ENCODE data around the gene FBP2. TPM values are rescaled to one million over a fixed set of nuclear protein-coding genes. Genes with fewer than 3 reads are reported as not detected.
"Not testable (repeated sequence)": the region's sequence is repeated elsewhere in the genome, so short reads cannot be mapped to it uniquely, and the experiment has no call there.

FBP2 gene
- total and polyA plus RNA-seq, 12 donors: 0.15 to 4.6 (median 0.37) TPM; not detected in 1

- DNase-seq: peak in 1 of 7 donors; percentile 16
- Histone ChIP-seq H3K27me3 (no peaks in the 10 kb centered on the region), H3K4me3 (no peak overlapping the region), H3K36me3 (replicated peaks in 1 of 2) (no peaks in the 10 kb centered on the region), H3K4me1 (replicated peaks in 1 of 2) (no peaks in the 10 kb centered on the region), H3K27ac (no peak overlapping the region), H3K9me3 (replicated peaks in 1 of 3) (no peaks in the 10 kb centered on the region)
- intact Hi-C loops (cut with DNase I): no loop called here
- WGBS, 4 donors: 52 to 71% (median 66%) methylated on average over 3 of the region's 3 CpGs
- TF ChIP-seq CTCF (IDR thresholded peaks at IDR 0.05) (no peak), POLR2A (IDR thresholded peaks at IDR 0.05) (no peak)
Measured at GRCh38 chr9:94568250-94568889, 25.3 kb downstream of the FBP2 start.

GRCh38 chr9:94567271-94567670 lies 26.4 kb downstream of the FBP2 start:
- no peak overlapping the region for H3K4me3 ChIP-seq
- TF ChIP-seq POLR2A (IDR thresholded peaks at IDR 0.05) (no peak), CTCF (IDR thresholded peaks at IDR 0.05) (no peak)
- intact Hi-C loops (cut with DNase I): no loop called here
- H3K27ac ChIP-seq: no peak overlapping the region
- H3K4me1 ChIP-seq (replicated peaks in 1 of 2): no peaks in the 10 kb centered on the region
- no peaks in the 10 kb centered on the region for H3K36me3 ChIP-seq (replicated peaks in 1 of 2)
- no peaks in the 10 kb centered on the region for H3K27me3 ChIP-seq
- H3K9me3 ChIP-seq (replicated peaks in 1 of 3): no peaks in the 10 kb centered on the region
- WGBS, 4 donors: 79 to 89% (median 84%) methylated on average over 2 of the region's 2 CpGs
- no peak for DNase-seq

GRCh38 chr9:94566550-94566949 lies 27.1 kb downstream of the FBP2 start:
- intact Hi-C loops (cut with DNase I): no loop called here
- Histone ChIP-seq H3K36me3 (replicated peaks in 1 of 2) (no peaks in the 10 kb centered on the region), H3K4me3 (no peak overlapping the region), H3K9me3 (replicated peaks in 1 of 3) (no peaks in the 10 kb centered on the region), H3K27me3 (no peaks in the 10 kb centered on the region), H3K4me1 (replicated peaks in 1 of 2) (no peaks in the 10 kb centered on the region), H3K27ac (no peak overlapping the region)
- TF ChIP-seq CTCF (IDR thresholded peaks at IDR 0.05) (no peak), POLR2A (IDR thresholded peaks at IDR 0.05) (no peak)
- no peak for DNase-seq

- H3K4me3 ChIP-seq; intact Hi-C loops (cut with DNase I): not testable (repeated sequence)
Measured at GRCh38 chr9:94564279-94564678, 29.3 kb downstream of the FBP2 start.

GRCh38 chr9:94563548-94563947 lies 30.1 kb downstream of the FBP2 start:
- intact Hi-C loops (cut with DNase I): no loop called here
- H3K27ac ChIP-seq: no peak overlapping the region
- TF ChIP-seq CTCF (IDR thresholded peaks at IDR 0.05) (no peak), POLR2A (IDR thresholded peaks at IDR 0.05) (no peak)
- no peaks in the 10 kb centered on the region for H3K27me3 ChIP-seq
- no peaks in the 10 kb centered on the region for H3K36me3 ChIP-seq (replicated peaks in 1 of 2)
- no peaks in the 10 kb centered on the region for H3K4me1 ChIP-seq (replicated peaks in 1 of 2)
- H3K9me3 ChIP-seq (replicated peaks in 1 of 3): no peaks in the 10 kb centered on the region
- 51 to 74% (median 73%) methylated on average over 2 of the region's 2 CpGs for WGBS, 4 donors
- no peak overlapping the region for H3K4me3 ChIP-seq
- DNase-seq: no peak

More at GRCh38 chr9:94564279-94564678, 29.3 kb downstream of the FBP2 start:
- H3K9me3 ChIP-seq (replicated peaks in 1 of 3); H3K36me3 ChIP-seq (replicated peaks in 1 of 2); H3K27ac ChIP-seq; DNase-seq; H3K4me1 ChIP-seq (replicated peaks in 1 of 2); H3K27me3 ChIP-seq: not testable (repeated sequence)
- WGBS, 4 donors: 59 to 79% (median 73%) methylated on average over 3 of the region's 3 CpGs

Data from adrenal gland (tissue), 12 donors.